ENCODE results near the gene RAB8B. TPM values are rescaled to one million over a fixed set of nuclear protein-coding genes. Genes with fewer than 3 reads are reported as not detected.
"Not testable (repeated sequence)": the region's sequence is repeated elsewhere in the genome, so short reads cannot be mapped to it uniquely, and the experiment has no call there.

The RAB8B gene
- total RNA-seq, 1 experiment from 2014 or later: 39.1 TPM

DNA sequence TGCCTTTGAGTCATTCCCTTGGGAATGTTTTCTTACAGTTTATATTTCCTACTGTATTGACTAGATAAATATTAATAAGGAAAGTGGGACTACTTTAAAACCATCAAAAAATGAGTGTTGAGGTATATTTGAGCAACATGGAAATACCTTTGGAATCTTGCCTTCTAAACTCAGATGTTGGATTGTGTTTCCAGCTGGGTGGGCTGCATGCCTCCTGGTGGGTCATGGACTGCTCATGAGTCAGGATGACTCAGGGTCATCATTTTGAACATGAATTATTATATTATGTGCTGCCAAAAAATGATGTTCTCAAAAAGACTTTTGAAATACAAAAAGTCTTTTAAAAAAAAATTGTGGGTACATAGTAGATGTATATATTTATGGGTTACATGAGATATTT, 46.9 kb downstream of the RAB8B start:
- DNase-seq (ENCODE audit: low read depth): peak; percentile 88

DNA sequence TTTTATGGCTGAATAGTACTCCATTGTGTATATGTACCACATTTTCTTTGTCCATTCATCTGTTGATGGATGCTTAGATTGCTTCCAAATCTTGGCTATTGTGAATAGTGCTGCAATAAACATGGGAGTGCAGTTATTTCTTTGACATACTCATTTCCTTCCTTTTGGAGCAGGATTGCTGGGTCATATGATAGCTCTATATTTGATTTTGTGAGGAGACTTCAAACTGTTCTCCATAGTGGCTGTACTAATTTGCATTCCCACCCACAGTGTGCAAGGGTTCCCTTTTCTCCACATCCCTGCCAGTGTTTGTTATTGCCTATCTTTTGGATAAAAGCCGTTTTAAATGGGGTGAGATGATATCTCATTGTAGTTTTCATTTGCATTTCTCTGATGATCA, 47.7 kb downstream of the RAB8B start:
- DNase-seq (ENCODE audit: low read depth): not testable (repeated sequence)

DNA sequence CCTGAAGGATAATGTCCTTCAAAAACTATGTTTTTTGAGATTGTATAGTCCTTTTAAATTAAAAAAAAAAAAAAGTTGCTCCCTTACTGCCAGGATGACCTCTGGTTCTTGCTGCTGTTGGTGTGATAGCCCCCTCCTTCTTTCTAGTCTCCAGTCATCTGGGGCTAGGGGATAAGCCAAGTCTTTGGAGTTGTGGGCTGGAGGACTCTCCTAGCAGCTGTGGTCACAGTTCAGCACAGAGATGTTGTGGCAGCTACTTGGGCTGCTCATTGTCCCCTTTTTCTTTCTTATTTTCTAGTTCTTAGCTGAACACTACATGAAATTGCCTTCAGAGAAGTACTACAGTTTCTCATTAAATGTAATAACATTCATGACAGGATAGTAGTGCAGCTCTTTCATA, 48.8 kb downstream of the RAB8B start:
- no peak for DNase-seq (ENCODE audit: low read depth)

DNA sequence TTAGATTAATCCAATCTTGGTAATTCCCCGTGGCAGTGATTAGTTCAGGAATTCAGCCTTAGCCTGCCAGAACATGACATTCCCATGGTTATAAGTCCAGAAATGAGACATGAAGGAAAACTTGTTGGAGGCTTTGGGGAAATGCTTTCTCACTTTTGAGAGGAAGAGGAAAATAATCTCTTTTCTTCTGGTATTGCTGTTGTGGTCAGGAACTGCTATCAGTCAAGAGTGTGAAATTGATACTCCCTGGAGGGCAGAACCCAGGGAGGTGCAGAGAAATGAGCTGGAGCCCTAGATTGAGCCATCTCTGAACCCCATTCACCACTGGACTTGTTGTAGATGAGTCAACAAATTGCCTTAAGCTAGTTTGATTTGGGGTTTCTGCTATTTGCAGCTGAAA, 49.4 kb downstream of the RAB8B start:
- DNase-seq (ENCODE audit: low read depth): peak; percentile 97

DNA sequence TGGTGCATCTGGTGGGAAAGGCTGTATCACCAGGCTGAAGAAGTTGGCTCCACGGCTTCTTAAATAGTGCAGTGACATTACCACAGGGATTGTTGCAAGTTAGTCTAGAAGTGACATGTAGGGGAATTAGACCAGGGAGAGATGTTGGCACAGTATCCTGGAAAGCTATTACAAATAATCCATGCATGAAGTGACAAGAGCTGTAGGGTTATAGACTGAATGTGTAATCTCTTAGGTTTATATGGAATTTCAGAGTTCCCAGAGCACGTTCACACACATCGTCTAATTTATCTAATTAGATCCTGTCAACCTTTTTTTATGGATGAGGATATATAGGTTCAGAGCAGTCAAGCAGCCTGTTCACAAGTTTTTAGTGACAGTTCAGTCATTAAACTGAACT, 50.7 kb downstream of the RAB8B start:
- DNase-seq (ENCODE audit: low read depth): no peak

DNA sequence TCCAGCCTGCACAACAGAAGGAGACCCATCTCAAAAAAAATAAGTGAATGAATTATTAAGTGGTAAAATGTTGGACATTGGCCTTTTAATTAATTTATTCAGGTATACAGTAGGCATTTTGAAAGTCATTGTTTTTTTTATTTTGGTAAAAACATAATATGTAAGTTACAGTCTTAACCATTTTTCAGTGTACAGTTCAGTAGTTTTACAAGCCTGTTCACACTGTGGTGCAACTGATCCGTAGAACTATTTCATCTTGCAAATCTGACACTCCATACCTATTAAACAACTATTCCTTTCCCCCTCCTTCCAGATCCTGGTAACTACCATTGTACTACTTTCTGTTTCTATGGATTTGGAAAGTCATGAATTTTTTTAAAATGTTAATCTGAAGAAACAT, 51.9 kb downstream of the RAB8B start:
- DNase-seq (ENCODE audit: low read depth): no peak

DNA sequence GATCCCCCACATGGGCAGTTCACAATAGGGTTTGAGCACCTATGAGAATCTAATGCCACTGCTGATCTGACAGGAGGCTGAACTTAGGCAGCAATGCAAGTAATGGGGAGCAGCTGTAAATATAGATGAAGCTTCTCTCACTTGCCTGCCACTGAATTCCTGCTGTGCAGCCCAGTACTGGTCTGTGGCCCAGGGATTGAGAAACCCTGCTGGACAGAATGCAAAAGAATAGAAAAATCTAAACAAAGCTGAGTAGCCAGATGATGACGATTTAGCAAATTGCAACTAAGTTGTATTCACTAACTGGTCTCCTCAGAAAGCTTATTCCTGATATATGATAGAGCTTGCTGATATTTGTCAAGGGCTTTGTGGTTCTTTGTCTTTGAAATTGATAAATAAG, 53.7 kb downstream of the RAB8B start:
- DNase-seq (ENCODE audit: low read depth): no peak

DNA sequence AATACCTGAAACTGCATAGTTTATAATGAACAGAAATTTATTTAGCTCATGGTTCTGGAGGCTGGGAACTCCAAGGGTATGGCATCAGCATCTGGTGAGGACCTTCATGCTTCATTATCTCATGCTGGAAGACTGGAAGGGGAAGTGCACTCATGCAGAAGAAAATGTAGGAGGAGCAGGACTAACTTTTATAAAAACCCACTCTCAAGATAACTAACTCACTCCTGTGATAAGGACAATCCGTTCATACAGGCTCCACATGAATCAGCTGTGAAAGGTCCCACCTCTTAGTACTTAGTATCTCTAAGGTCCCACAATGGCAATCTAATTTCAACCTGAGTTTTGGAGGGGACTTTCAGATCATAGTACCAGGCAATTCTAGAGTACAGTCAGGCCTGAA, 54.4 kb downstream of the RAB8B start:
- DNase-seq (ENCODE audit: low read depth): no peak

DNA sequence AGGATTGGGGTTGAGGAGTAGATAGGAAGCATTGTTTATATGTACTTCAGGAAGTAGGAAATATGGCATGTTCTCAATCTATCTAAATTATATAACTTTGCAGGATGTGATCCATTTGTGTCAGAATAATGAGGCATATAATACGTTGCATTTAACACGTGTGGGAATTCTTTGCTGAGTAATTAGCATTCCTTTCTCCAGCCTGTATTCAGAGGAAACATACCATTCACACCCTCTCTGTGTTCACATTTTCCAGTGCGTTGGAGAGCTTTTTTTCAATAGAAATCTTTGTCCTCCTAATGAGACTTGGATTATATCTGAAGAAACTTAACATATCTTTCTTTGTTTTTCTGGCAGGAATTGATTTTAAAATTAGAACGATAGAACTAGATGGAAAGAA, 55.0 kb downstream of the RAB8B start:
- DNase-seq (ENCODE audit: low read depth): peak; percentile 66

DNA sequence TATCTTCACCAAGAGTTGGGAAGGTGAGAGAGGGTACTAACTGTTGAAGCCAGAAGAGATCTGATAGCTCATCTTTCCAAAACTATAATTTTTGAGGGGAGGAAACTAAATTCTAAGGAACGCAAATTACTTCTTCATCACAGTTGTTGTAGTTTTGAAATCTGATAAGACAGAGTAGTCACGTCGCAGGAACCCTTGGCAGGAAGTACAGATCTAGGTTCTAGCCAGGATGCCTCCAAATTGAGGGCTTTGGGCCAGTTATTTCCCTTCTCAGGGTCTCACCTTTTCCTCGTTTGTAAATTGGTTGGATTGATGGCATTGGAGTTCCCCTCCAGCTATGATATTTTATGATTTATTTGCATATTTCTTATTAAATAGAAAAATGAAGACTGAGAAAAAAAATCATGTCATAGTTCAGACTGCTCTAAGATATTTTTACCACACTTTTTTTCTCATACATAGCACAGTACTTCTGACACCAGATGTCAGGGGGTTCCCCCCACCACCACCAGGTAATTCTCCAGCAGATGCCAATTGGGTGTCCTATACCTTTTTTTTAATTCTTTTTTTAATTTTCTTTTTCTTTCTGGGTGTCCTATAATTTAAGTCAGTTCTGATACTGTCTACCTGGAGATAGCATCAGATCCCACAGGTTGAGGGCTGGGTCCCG, 55.7 kb downstream of the RAB8B start:
- peak; percentile 55 for DNase-seq (ENCODE audit: low read depth)

DNA sequence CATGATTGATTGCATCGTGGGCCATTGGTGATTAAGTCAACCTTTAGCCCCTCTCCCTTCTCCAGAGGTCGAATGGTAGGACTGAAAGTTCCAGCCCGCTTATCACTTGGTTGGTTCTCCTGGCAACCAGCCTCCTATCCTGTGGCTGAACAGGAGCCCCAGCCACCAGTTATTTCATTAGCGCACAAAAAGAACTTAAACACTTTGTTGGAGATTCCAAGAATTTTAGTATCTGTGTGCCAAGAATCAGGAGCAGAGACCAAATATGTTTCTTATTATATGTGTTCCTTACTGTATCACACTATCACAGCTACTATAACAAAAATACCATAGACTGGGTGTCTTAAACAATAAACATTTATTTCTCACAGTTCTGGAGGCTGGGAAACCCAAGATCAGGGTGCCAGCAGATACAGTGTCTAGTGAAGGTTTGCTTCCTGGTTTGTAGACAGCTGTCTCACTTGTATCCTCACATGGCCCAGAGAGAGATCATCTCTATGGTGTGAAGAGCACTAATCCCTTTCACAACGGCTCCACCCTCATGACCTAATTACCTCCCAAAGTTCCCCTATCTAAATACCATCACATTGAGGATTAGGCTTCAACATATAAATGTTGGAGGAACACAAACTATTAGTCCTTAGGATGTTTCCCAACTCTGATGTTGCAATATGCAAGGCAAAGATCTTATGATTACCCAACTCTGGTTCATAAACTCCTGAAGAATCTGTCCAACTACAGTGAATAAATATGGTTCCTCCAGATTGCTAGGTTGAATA, 57.5 kb downstream of the RAB8B start:
- DNase-seq (ENCODE audit: low read depth): peak; percentile 85

DNA sequence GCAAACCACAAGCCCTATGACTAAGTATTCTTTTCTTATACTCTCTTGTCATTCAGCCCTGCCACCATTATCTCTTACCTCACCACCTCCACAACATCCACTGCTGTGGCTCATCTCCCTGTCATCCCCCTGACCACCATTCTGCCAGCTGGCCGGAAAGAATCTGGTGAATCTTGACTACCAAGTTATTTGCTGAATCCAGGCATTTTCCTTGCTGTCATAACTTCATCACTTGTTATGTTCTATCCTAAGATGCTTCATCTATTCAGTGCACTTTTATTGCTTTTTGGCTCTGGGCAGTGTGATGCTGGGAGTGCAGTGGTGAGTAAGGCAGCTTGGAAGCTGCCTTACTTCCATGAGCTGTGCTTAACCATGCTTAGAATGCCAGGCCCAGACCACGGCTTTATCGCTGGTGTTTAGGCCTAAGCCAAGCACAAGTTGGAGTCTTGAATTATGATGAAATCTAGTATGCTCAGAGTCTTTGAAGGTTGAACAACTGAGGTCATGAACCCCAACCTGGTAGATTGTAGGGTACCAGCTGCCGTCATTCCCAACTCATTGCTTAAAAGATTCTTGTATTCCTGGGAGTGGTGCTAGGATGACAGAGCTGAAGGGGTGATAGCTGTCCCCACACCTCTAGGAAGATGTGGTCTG, 61.0 kb downstream of the RAB8B start:
- peak; percentile 99 for DNase-seq (ENCODE audit: low read depth)

DNA sequence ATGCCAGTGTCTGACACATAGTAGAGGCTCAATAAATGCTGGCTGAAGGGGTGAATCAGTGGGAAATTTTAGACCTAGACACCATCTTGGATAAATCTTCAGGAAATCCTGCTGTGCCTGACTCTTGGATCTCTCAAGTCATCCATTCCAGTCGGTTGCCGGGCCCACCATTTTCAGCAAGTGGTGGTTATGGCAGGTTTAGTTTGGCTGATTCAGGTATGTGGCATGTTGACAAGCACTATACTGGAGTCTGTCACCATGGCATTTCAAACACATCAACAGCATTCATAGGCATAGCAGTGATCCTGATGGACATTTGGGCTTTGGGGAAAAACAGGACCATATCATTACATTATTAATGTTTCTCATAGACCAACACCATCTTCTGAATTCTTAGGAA, 62.3 kb downstream of the RAB8B start:
- DNase-seq (ENCODE audit: low read depth): no peak

DNA sequence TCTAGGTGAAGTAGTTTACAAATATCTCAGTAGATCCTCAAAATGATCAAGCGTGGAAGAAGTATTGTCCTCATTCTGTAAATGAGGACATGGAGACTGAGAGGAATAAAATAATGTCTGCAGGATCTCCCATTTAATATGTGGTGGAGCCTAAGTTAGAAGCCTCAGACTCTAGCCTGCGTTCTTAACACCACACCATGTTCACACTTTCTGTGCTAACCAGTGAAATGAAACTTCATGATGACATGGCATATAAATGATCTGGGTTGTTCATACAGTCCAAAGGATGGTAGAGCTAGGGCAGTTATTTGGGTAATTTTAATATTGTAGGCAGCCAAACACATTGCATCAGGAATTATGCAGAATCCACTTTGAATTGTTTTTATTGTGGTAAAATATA, 62.9 kb downstream of the RAB8B start:
- DNase-seq (ENCODE audit: low read depth): no peak

DNA sequence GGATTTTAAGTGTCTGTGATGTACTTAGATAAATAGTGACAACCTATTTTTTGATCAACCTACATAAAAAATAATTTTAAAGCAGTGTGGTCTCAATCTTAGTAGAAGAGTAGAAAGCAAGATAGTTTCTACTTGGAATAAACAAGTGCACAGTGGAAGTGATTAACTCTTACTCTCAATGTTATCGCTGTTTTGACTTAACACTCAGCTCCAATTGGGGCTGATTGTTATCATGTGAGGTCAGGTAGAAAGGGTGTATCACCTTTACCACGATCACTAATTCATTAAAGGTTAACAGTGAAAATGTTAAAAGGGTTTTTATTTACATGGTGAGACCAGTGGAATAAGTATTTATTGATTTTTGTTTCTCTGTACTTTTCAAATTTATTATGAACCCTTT, 65.6 kb downstream of the RAB8B start:
- DNase-seq (ENCODE audit: low read depth): no peak

DNA sequence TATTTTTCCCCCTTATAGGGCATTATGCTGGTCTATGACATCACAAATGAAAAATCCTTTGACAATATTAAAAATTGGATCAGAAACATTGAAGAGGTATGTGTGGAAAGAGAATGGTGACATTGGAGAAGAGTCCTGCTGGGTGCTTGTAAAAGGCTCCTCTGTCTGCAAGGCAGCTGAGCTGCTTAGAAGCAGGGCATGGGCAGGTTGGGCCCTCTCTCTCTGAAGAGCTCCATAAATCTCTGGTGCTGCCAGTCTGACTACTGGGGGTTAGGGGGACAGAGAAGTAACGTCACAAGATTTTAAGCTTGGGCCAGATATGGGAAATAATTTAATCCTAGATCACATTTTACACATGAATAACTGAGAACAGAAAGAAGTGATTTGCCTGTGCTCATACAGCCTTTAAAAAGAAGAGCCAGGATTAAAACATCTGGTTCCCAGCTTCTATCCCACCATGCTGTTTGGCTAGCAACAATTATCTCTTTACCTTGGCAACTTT, 66.1 kb downstream of the RAB8B start:
- no peak for DNase-seq (ENCODE audit: low read depth)

DNA sequence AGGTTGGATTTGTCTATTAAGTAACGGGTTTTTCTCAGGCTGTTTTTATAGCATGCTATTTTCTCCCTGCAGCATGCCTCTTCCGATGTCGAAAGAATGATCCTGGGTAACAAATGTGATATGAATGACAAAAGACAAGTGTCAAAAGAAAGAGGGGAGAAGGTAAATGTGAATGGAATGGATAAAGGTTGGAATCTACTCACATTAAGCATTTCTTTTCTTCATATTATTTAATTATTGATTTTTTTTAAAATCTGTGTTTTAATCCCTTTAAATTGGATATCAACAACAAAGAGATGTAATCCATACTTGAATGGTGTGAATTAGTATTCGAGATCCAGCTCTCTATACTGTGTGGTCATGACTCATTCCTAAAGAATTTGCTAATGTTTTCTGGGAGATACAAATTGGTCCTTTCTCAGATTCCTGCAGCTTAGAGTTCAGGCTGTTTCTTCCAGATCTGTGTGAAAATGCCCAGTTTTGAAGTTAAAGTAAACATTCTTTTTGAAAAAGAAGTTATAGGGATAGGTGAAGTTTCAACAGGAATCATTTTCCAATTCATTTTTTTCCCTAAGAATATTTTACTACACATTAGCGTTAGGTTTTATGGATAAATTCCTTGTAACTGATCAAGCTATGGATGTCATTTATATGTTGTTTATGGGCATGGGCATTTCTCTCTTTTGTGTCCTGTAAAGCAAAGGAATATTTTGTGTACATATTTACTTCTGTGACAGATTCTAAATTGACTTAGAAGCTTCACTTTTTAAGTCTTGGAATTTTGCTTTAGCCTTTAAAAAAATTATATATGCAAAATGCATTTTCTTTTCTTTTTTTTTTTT, 67.2 kb downstream of the RAB8B start:
- peak; percentile 91 for DNase-seq (ENCODE audit: low read depth)

DNA sequence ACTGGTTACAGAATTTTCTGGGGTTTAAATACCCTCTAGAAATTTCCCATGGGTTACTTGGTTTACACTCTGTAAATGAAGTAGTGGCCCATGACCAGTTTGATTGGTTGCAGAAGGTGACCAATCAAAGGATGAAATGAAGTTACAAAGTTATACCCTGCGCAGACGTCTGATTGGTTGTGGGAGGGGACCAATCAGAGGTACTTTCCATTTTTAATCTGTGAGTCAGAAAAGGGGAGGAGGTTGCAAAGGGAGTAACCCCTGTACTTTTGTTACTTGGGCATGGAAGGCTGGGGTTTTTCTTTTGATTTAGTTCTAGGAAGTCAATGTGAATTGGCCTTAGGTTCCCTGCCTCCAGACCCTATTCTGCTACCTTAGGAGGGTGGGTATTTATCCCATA, 69.3 kb downstream of the RAB8B start:
- no peak for DNase-seq (ENCODE audit: low read depth)

DNA sequence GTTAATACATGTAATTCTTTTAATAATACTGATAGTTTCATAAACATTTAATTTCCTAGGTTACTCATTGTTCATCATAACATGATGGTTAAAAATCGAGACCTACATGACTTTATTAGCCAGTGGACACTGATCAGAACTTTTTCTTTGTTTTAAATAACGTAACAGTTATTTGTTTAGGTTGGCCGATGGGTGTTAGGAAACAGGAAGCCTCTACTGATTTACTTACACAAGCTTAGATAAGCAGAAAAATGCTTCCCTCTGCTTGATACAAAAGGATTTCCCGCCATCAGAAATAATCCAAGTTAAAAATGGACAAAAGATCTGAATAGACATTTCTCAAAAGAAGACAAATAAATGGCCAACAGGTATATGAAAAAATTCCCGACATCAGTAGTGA, 71.4 kb downstream of the RAB8B start:
- DNase-seq (ENCODE audit: low read depth): no peak

DNA sequence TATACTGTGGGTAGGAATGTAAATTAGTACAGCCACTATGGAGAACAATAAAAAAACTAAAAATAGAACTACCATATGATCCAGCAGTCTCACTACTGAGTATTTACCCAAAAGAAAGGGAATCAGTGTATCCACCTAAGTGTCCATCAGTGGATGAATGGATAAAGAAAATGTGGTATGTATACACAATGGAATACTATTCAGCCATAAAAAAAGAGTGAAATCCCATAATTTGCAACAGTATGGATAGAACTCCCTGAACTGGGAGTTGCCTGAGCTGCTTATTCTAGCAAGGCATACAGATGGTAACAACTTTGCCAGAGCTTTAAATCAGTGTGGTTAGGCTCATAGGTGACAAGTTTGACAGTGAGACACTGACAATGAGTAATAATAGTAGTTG, 71.9 kb downstream of the RAB8B start:
- DNase-seq (ENCODE audit: low read depth): no peak

DNA sequence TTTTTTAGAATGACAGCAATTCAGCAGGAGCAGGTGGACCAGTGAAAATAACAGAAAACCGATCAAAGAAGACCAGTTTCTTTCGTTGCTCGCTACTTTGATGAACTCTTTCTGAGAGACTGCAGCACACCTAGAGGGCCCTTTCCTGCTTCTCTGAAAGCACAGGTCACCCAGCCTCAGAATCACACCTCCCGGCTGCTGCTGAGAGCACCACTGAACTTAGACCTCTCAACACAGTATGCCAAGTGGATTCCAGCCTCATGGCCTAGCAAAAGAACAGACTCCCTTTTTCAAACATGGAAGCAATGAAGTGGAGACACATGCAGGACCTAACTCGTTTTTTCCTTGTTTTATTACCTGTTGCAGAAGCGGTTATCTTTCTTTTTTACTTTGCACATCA, 74.1 kb downstream of the RAB8B start:
- DNase-seq (ENCODE audit: low read depth): no peak

Measured in LHCN-M2 (cell line).